DOHH2 (cell line): Measurements from ENCODE around the gene FYCO1.

Experiments used
- EZH2phosphoT487 ChIP-seq: fragments of 200-600 bp; sonication (generic); IDR thresholded peaks from 2 replicates; pipeline ENCODE4 v1.6.1; 2017; ENCODE audit warnings: borderline replicate concordance, mild to moderate bottlenecking, antibody characterized with exemption, low read length, moderate library complexity, mixed read lengths
- TF ChIP-seq, protein P1 (sequence below): fragments of 200-600 bp; sonication (generic); IDR thresholded peaks from one replicate; pipeline ENCODE4 v1.5.1; 2014; ENCODE audit warnings: antibody characterized with exemption, mild to moderate bottlenecking, low read depth, low read length; ENCODE audit not compliant: poor library complexity, severe bottlenecking

DNA sequence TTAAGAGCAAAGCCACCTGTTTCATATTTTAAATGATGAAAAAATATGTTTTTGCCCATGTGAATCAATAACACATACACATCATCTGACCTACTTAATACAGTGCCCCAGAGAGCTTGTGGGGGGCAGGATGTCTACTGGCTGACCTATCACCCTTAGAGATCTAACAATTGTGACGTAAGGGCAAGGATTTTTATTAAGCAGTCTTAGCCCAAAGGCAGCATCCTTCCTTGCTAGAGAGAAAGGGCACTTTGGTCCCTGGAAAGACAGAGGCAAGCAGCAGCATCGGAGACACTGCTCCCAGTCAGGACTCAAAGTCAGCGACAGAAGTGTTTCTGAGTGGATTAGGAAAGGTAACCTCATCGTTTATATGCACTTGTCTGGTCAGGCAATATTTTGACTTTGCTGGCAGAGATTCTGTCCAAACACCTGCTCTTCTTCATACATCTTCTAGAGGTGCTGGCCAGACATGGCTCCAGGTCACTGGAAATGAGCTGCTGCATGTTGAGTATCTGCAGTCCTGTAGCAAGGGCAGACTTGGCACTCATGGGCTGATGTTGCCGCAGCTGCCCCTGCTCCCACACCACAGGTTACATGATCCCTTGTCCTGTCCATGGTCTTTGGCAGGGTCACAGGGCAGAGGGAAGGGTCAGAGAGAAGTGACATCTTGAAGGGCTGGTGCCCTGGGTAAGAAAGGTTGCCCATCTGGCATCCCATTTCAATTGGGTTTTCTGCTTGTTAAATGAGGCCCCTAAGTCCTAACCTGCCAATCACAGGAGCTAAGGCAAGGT, 50.6 kb downstream of the FYCO1 start:
- TF ChIP-seq, protein P1, sequence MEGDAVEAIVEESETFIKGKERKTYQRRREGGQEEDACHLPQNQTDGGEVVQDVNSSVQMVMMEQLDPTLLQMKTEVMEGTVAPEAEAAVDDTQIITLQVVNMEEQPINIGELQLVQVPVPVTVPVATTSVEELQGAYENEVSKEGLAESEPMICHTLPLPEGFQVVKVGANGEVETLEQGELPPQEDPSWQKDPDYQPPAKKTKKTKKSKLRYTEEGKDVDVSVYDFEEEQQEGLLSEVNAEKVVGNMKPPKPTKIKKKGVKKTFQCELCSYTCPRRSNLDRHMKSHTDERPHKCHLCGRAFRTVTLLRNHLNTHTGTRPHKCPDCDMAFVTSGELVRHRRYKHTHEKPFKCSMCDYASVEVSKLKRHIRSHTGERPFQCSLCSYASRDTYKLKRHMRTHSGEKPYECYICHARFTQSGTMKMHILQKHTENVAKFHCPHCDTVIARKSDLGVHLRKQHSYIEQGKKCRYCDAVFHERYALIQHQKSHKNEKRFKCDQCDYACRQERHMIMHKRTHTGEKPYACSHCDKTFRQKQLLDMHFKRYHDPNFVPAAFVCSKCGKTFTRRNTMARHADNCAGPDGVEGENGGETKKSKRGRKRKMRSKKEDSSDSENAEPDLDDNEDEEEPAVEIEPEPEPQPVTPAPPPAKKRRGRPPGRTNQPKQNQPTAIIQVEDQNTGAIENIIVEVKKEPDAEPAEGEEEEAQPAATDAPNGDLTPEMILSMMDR: no peak
- no peak for TF ChIP-seq EZH2phosphoT487
